AG04450 (cell line): ENCODE results near the gene MSH3. TPM values are rescaled to one million over a fixed set of nuclear protein-coding genes. Genes with fewer than 3 reads are reported as not detected.
"Not testable (repeated sequence)": the region's sequence is repeated elsewhere in the genome, so short reads cannot be mapped to it uniquely, and the experiment has no call there.

Source experiments
- CTCF ChIA-PET: fragments of 300-600, 350-600 bp; formaldehyde crosslinking; extraction: SDS; loops from one replicate; lab custom pipeline; 2022; ENCODE audit warnings: antibody characterized with exemption, inconsistent platforms; lab: Charles Lee
- POLR2A ChIA-PET: fragments of 350-600 bp; formaldehyde crosslinking; extraction: SDS; loops from one replicate; lab custom pipeline; 2021; ENCODE audit warnings: antibody characterized with exemption, inconsistent platforms; lab: Yijun Ruan, JAX
- DNase-seq: peaks from one replicate; pipeline ENCODE4 v3.0.0-alpha.2; 2011; ENCODE audit warnings: low read depth, low spot score
- H3K27ac ChIP-seq: one replicate; pipeline ENCODE4 v1.5.1; 2012; ENCODE audit warnings: low read depth, low read length, control low read depth
- H3K27me3 ChIP-seq: one replicate; pipeline ENCODE4 v1.6.0; 2012; ENCODE audit warnings: low read length; ENCODE audit not compliant: control insufficient read depth, insufficient read depth
- H3K4me3 ChIP-seq: 2 replicates; pipeline ENCODE4 v1.5.1; 2011; ENCODE audit warnings: mild to moderate bottlenecking, low read depth, low read length, control low read depth
- H3K9me3 ChIP-seq: 2 replicates; pipeline ENCODE4 v1.5.1; 2012; ENCODE audit warnings: low read length; ENCODE audit not compliant: control insufficient read depth, insufficient read depth
- CTCF ChIP-seq: IDR thresholded peaks from 2 replicates; pipeline ENCODE4 v1.5.1; 2011; ENCODE audit warnings: low read depth, low read length, control low read depth, inconsistent platforms
- polyA plus RNA-seq: library from polyadenylated mRNA; depleted of rRNA; stranded (reverse); fragments of >200 nt; gene quantifications from 2 replicates; pipeline ENCODE4 v1.2.3, GENCODE V29; 2011

The MSH3 gene
- polyA plus RNA-seq, 1 experiment = 10.8 TPM

GRCh38 chr5:80654054-80654390 is 430 bp upstream of the MSH3 start:
- CTCF ChIA-PET = interaction anchor here (0.7 kb wide), 2 partner anchors 291 to 1620 kb away, joined by 4 to 5 read pairs; no protein-coding TSS in a partner anchor
- Histone ChIP-seq H3K27me3 (no peaks in the 10 kb centered on the region), H3K9me3 (no peaks in the 10 kb centered on the region), H3K4me3 (peak overlapping the region; percentile 84), H3K27ac (no peak overlapping the region)
- POLR2A ChIA-PET = interaction anchor here (0.6 kb wide), 1 partner anchor 689 kb away, joined by 3 read pairs; no protein-coding TSS in a partner anchor
- TF ChIP-seq CTCF = no peak
- no peak for DNase-seq

DNA sequence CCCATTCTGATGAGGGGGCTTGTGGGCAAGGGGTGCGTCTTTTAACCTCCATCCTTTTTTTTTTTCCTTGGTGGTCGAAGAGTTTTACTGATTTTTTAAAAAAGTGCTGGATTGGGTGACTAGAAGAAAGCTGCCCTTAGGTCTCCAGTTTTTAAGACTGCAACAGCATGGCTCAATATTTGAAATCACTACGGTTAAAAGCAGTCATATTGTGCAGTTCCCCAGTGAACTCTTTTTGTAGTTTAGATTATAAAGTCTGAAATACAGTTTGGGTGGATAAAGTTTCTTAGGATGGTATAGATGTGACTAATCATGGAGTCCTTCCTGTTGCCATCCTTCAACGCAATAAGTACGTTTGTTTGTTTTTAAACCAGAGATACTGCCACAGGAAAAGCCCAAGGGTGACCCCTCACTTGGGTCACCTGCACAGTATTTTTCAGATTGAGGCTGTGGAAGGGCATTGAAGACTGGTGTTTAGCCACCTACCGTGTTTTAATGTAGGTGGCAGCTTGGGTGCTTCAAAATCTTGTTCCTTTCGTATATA is 851 bp downstream of the MSH3 start:
- no peak for TF ChIP-seq CTCF
- H3K27me3 ChIP-seq = no peaks in the 10 kb centered on the region
- no peaks in the 10 kb centered on the region for H3K9me3 ChIP-seq
- no peak for DNase-seq
- CTCF ChIA-PET = interaction anchor here (0.6 to 2.1 kb wide), 3 partner anchors 17 to 1183 kb away, joined by 3 to 13 read pairs (median 3); no protein-coding TSS in a partner anchor
- peak overlapping the region; percentile 90 for H3K4me3 ChIP-seq
- POLR2A ChIA-PET = no interaction called here
- peak overlapping the region; percentile 61 for H3K27ac ChIP-seq

DNA sequence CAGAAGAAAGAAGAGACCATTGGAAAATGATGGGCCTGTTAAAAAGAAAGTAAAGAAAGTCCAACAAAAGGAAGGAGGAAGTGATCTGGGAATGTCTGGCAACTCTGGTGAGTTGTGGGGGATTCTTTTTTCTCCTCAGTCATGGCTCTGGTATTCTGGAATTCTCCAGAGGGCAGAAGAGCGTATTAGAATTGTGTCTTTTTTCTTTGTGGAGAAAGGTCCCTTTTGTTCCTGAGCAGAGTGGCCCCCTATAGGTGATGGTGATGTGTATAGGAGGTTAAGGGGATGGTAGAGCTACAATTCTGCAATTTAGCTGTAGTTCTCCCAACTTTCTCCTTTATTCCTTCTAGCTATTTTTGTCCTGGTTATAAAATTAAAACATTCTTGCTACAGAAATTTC is 2.0 kb downstream of the MSH3 start:
- Histone ChIP-seq H3K9me3 (no peaks in the 10 kb centered on the region), H3K27ac (no peak overlapping the region), H3K27me3 (no peaks in the 10 kb centered on the region), H3K4me3 (no peak overlapping the region)
- DNase-seq = no peak
- CTCF ChIA-PET = interaction anchor here (1.4 to 2.1 kb wide), 2 partner anchors 16 to 643 kb away, joined by 3 to 13 read pairs; no protein-coding TSS in a partner anchor
- peak; percentile 14; the same call in 1 of the 2 replicates for TF ChIP-seq CTCF
- POLR2A ChIA-PET = no interaction called here

DNA sequence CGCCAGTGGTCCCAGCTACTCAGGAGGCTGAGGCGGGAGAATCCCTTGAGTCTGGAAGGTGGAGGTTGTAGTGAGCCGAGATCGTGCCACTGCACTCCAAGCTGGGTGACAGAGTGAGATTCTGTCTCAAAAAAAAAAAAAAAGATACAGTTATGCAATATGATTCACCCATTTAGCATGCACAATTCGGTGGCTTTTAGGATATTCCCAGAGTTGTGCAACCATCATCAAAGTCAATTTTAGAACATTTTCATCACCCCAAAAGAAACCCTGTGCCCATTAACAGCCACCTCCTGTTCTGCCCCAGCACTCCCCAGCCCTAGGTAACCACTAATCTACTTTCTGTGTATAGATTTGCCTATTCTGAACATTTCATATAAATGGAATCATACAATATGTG is 4.7 kb downstream of the MSH3 start:
- Histone ChIP-seq H3K4me3 (no peak overlapping the region), H3K9me3 (no peaks in the 10 kb centered on the region), H3K27me3 (no peaks in the 10 kb centered on the region), H3K27ac (no peak overlapping the region)
- CTCF ChIA-PET = interaction anchor here (2.2 kb wide), 1 partner anchor 13 kb away, joined by 7 read pairs; no protein-coding TSS in a partner anchor
- no peak for TF ChIP-seq CTCF
- no peak for DNase-seq
- POLR2A ChIA-PET = no interaction called here

GRCh38 chr5:80660661-80661060 is 6.2 kb downstream of the MSH3 start:
- H3K9me3 ChIP-seq, H3K27ac ChIP-seq, DNase-seq, POLR2A ChIA-PET, H3K4me3 ChIP-seq, H3K27me3 ChIP-seq: not testable (repeated sequence)
- CTCF ChIA-PET = interaction anchor here (0.8 to 1.0 kb wide), 2 partner anchors 11 to 577 kb away, joined by 3 read pairs; no protein-coding TSS in a partner anchor
